HG03066 (cell line): ENCODE results near the gene HNRNPR.

ENCODE experiments used
- ATAC-seq: cut with Tn5 transposase; IDR thresholded peaks from one replicate; pipeline ENCODE4 v1.9.1; 2021; ENCODE audit warnings: low read depth; ENCODE audit not compliant: unreplicated experiment

The HNRNPR gene

GRCh38 chr1:23369335-23370013, 25.4 kb upstream of the HNRNPR start, which contains the start of gene ZNF436:
ZNF436 (minus strand) TSS chr1:23369836; CDS start chr1:23368005, 1,831 bp downstream.
- ATAC-seq: no peak

DNA sequence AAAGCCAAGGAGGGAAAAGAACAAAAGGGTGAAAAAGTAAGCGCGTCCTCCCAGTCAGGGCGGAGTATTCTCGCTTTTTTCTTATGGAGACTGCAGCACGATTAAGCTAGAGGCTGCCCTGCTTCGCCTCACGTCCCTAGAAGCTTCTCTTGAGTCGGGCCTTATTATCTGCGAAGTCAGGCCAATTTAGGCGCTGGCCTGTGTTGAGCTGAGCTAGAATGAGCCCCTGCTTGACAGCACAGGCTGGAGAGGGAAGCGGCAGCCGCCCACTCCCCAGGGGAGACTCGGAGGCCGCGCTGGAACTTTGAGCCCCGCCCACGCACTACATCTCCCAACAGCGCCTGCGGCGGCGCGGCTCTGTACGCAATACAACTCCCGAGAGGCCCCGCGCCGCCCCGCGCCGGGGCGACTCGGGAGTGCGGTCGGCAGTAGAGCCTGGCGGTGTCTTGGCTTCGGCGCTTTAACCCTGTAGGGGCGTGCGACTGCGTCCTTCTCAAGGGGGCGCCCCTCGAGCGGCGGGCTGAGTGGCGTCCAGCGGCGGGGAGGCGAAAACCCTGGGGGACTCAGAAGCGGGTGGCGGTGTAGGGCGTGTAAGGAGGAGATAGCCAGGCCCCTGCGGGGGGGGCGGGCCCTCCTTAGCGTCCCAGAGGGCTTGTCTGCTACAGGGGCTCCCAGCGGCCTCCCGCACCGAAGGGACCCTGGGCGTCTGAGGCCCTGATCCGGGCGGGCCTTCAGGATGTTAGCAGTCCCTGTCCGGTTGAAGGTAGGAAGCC, 24.7 kb upstream of the HNRNPR start:
- peak; percentile 72 for ATAC-seq

GRCh38 chr1:23367791-23368561, 23.9 kb upstream of the HNRNPR start:
- ATAC-seq: peak; percentile 90

DNA sequence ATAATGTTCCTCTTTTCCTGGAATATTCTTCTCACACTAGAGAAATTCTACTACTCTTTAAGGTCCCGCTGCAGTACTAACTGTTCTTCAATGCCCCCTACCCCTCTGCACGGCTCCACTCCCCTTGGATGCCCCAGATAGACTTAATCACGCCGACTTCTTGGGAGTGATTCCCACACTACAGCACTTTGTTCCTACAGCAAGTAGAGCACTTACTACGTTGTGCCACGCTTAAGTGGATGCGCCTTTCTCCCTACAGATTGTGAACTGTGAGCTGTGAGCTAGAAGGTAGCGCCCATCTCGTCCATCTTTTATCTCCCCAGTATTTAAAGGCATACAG, 23.3 kb upstream of the HNRNPR start:
- ATAC-seq: no peak

GRCh38 chr1:23366598-23366997, 22.5 kb upstream of the HNRNPR start:
- ATAC-seq: no peak

- ATAC-seq: no peak
Measured at GRCh38 chr1:23366146-23366545, 22.1 kb upstream of the HNRNPR start.

DNA sequence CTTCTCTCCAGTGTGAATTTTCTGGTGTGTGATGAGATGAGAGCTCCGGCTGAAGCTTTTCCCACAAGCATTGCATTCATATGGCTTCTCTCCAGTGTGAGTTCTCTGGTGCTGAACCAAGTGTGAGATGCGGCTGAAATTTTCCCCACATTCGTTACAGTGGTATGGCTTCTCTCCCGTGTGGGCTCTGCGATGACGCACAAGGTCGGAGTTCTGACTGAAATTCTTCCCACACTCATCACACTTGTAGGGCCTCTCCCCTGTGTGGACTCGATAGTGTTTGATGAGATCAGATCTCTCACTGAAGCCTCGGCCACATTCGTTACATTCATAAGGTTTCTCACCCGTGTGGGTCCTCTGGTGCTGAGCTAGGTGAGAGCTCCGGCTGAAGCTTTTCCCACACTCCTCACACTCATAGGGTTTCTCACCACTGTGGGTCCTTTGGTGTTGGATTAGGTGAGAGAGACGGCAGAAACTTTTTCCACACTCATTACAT, 18.2 kb upstream of the HNRNPR start:
- no peak for ATAC-seq

DNA sequence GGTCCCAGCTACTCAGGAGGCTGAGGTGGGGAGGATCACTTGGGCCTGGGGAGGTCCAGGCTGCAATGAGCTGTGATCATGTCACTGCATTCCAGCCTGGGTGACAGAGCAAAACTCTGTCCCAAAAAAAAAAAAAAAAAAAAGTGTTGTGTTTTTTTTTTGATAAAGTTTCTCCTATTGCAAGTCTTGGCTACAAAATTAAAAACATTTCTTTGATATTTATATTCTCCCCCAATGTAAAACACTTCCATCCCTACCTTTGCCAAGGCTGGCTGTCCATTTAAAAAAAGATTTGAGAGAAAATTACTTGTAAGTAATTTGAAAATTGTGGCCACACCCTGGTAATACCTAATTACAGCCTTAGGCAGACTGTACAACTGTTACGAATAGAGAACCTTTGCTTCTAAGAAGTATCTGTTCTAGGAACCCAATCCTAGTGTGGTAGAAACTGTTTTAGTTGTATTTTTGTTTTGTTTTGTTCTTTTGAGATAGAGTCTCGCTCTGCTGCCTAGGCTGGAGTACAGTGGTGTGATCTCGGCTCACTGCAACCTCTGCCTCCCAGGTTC, 14.3 kb upstream of the HNRNPR start:
- ATAC-seq: no peak

DNA sequence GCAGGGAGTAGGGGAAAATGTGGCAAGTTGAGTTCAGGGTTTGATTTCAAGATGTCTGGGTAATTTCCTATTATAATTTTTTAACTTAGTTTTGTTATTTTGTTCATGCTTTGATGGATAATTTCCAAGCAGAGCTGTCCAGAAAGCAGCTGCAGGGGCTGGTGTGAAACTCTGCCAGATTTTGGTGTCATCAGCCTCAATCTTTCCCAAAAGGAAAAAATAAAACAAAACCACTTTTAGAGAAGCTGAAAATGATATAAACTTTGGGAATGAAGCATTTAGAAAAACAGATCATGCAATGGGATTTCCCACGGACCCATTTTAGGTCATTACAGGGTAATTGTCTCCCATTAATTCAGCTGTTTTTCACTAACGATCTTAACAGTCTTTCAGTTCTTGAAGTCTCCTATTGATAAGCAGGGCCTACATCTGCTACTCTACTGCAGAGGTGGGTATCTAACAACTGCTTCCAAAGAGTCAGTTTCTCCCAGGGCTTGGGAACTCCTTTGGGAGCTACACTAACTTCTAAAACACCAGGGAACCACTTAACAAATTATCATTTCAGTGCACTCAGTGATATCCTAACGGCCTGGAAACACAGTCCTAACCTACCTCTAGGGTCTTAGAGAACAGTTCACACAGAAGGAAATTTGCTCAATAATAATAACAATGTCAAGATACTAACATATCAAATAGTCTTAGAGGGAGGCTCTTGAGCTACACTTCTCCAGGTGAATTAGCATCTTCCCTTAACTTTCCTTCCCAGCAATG, 13.2 kb upstream of the HNRNPR start:
- ATAC-seq: no peak

DNA sequence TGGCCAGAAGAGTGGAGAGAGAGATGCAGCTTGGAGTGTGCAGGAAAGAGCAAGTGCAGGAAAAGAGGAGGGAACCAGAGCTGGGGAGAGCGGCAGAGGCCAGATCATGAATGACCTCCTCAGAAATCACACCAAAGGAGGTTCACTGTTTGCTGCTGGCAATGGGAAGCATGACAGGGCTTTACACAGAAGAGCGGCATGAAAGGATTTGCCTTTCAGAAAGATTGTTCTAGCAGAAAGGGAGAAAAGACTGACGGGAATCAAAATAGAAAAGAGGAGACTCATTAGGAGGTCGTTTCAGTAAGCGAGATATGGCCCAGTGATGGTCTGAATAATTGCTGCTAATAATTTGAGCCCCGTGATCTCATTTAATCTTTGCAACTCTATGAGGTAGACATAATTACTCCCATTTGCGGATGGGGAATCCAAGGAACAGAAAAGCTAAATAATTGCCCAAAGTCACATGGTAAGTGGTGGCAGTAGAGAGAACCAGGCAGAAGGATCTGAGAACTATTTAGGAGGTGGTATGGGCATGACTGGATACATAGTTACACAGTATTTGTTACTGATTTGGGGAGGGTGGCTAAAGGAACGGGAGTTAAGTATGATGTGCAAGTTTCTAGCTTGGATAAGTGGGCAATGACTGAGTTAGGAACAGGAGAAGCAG, 12.5 kb upstream of the HNRNPR start:
- no peak for ATAC-seq

GRCh38 chr1:23354245-23354644, 10.2 kb upstream of the HNRNPR start:
- no peak for ATAC-seq

DNA sequence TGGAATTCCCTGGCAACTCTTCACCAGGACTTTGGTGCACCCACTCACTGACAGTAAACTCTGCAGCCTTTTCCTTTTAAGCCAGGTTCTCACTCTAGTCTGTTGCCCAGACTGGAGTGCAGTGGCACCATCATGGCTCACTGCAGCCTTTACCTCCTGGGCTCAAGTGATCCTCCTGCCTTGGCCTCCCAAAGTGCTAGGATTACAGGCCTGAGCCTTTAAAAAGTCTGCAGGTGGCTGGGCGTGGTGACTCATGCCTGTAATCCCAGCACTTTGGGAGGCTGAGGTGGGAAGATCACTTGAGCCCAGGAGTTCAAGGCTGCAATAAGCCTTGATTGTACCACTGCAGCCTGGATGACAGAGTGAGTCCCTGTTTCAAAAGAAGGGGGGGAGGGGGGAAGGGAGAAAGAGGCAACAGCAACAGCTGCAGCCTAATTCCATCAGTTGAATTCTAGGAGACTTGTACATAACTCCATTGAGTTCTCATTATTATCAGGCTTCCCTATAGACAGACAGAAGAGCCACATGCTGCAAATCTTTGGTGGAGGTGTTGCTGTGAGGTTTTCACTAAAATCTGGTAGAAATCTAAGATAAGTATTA, 8.1 kb upstream of the HNRNPR start:
- no peak for ATAC-seq

DNA sequence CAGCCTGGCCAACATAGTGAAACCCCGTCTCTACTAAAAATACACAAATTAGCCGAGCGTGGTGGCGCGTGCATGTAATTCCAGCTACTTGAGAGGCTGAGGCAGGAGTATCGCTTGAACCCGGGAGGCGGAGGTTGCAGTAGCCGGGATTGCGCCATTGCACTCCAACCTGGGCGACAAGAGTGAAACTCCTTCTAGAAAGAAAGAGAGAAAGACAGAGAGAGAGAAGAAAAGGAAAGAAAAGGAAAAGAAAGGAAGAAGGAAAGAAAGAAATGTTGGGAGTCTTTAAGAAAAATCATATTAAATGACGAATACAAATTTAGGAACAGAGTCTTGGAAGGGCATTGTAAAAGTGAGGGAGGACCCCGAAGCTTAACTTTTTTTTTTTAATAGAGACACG, 1.8 kb upstream of the HNRNPR start:
- ATAC-seq: no peak

- no peak for ATAC-seq
Measured at GRCh38 chr1:23344987-23345472, 946 bp upstream of the HNRNPR start.

GRCh38 chr1:23343221-23344110, 618 bp downstream of the HNRNPR start:
- ATAC-seq: peak; percentile 10

DNA sequence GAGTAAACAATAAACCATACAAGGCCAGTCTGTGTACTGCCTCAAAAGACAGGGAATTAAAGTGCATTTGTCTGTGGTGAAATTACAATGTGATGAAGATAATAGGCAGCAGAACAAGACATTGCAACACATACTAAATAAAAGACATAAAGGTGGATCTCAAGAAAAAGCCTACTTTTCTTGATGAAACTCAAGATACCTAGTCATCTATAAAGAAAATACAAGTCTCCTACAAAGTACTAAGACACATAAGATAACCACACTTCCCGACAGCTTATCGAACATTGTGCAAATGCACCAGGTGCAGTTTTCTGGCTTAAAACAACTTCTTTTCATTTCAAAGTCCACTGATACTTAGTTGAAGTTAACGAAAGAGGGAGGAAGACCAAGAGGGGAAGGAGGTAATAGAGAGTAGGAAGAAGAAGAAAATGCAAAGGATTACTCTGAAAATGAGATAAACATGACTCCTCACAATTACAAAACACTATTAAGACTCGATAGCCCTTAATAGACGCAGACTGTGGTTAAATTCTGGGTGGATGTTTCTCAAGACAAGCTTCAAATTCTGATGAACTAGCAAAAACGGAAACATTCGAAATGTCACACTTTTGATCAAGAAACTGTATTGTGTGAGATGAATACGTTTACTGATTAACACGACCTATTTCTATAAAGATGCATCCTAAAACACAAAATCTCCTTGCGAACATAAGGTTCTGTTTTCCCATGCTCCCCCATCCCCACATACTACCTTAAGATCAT, 2.0 kb downstream of the HNRNPR start:
- no peak for ATAC-seq

GRCh38 chr1:23339632-23340031, 4.5 kb downstream of the HNRNPR start:
- no peak for ATAC-seq
